GM12878 (cell line): ENCODE results near the gene KLHL18. TPM values are rescaled to one million over a fixed set of nuclear protein-coding genes. Genes with fewer than 3 reads are reported as not detected.

ENCODE experiments used
- ATAC-seq: fragments of 200-7000 bp; cut with Tn5 transposase; 3 replicates; pipeline ENCODE4 v1.9.1; 2020; ENCODE audit warnings: mild to moderate bottlenecking, moderate library complexity
- BruUV-seq: library from RNA; stranded (reverse); fragments of 400-500 nt; replicated peaks from 2 replicates; lab custom pipeline; 2021; lab: Mats Ljungman, UMichigan
- CTCF ChIA-PET: fragments of 300-600 bp; sonication (Branson Sonifier 250); formaldehyde crosslinking; extraction: SDS; loops from one replicate; lab custom pipeline; 2021; ENCODE audit warnings: inconsistent platforms; lab: Yijun Ruan, JAX
- POLR2A ChIA-PET: fragments of 350-600 bp; formaldehyde crosslinking; extraction: SDS; loops from one replicate; lab custom pipeline; 2021; ENCODE audit warnings: inconsistent platforms; lab: Charles Lee
- RAD21 ChIA-PET: fragments of 300-600 bp; sonication (Branson Sonifier 250); formaldehyde crosslinking; loops from one replicate; lab custom pipeline; 2023; ENCODE audit warnings: antibody characterized with exemption; ENCODE audit not compliant: unreplicated experiment; lab: Charles Lee
- SMC1A ChIA-PET: fragments of 300-600 bp; sonication (Branson Sonifier 250); formaldehyde crosslinking; loops from one replicate; lab custom pipeline; 2023; ENCODE audit not compliant: unreplicated experiment, uncharacterized antibody; lab: Charles Lee
- DNase-seq: peaks from one replicate; pipeline ENCODE4 v3.0.0-alpha.2; 2011; ENCODE audit warnings: low read depth, low spot score
- FAIRE-seq: peaks from 3 replicates; lab custom pipeline; 2011; peaks lifted over from hg19 to GRCh38; lab: Jason Lieb, UNC
- H2AFZ ChIP-seq: 2 replicates; pipeline ENCODE4 v1.6.0; 2011; ENCODE audit warnings: low read depth, low read length, control low read depth; ENCODE audit not compliant: control insufficient read depth
- H3K27ac ChIP-seq: 2 replicates; pipeline ENCODE4 v1.5.1; 2011; ENCODE audit warnings: control low read depth; ENCODE audit not compliant: control insufficient read depth, insufficient read depth
- H3K27me3 ChIP-seq, 2 experiments: replicated peaks in 1 of 2; 2 replicates each; pipeline versions ENCODE4 v1.6.0 to v1.6.1; 2011; ENCODE audit warnings: low read length in 1 of 2; ENCODE audit not compliant: control insufficient read depth in 2 of 2, insufficient read depth in 2 of 2
- H3K36me3 ChIP-seq, 2 experiments: 2 replicates each; pipeline ENCODE4 v1.5.1; 2011; ENCODE audit warnings: low read length in 1 of 2; ENCODE audit not compliant: control insufficient read depth in 2 of 2, insufficient read depth in 2 of 2
- H3K4me1 ChIP-seq: 2 replicates; pipeline ENCODE4 v1.6.1; 2011; ENCODE audit warnings: mild to moderate bottlenecking, low read length, moderate library complexity, mixed read lengths; ENCODE audit not compliant: control insufficient read depth, insufficient read depth
- H3K4me2 ChIP-seq: 2 replicates; pipeline ENCODE4 v1.6.0; 2011; ENCODE audit warnings: control low read depth; ENCODE audit not compliant: control insufficient read depth, insufficient read depth
- H3K4me3 ChIP-seq: fragments of 200-600 bp; sonication (generic); 2 replicates; pipeline ENCODE4 v1.5.1; 2016
- H3K79me2 ChIP-seq: 2 replicates; pipeline ENCODE4 v1.6.0; 2011; ENCODE audit warnings: low read length; ENCODE audit not compliant: control insufficient read depth, insufficient read depth
- H3K9ac ChIP-seq: 2 replicates; pipeline ENCODE4 v1.8.0; 2011; ENCODE audit warnings: low read length, control low read depth, mixed read lengths; ENCODE audit not compliant: control insufficient read depth, insufficient read depth
- H3K9me3 ChIP-seq: replicated peaks from 3 replicates; pipeline ENCODE4 v1.5.1; 2011; ENCODE audit warnings: mild to moderate bottlenecking, low read length; ENCODE audit not compliant: control insufficient read depth, insufficient read depth
- H4K20me1 ChIP-seq: 2 replicates; pipeline ENCODE4 v1.6.0; 2011; ENCODE audit not compliant: control insufficient read depth, insufficient read depth
- CBFB ChIP-seq: IDR thresholded peaks from 2 replicates; pipeline ENCODE4 v1.6.1; 2016; ENCODE audit warnings: antibody characterized with exemption, low read depth
- CBX3 ChIP-seq: fragments of 200-600 bp; sonication (generic); IDR thresholded peaks from 2 replicates; pipeline ENCODE4 v1.6.1; 2016; ENCODE audit warnings: low read depth, borderline replicate concordance
- HDGF ChIP-seq: fragments of 450-650 bp; IDR thresholded peaks from 2 replicates; pipeline ENCODE4 v1.6.1; 2016; ENCODE audit warnings: antibody characterized with exemption
- NRF1 ChIP-seq: conservative IDR thresholded peaks from 2 replicates; pipeline ENCODE4 v1.6.1; 2011; ENCODE audit warnings: mild to moderate bottlenecking, low read depth, low read length, improper control_type of control experiment
- STAT1 ChIP-seq: fragments of 450-650 bp; conservative IDR thresholded peaks from 2 replicates; pipeline ENCODE4 v1.6.1; 2014; ENCODE audit warnings: antibody characterized with exemption, mild to moderate bottlenecking
- WGBS: methylation state at CpG from one replicate; pipeline ENCODE4 v1.1.6; 2016; ENCODE audit warnings: low lambda C conversion rate; ENCODE audit not compliant: insufficient replicate concordance, insufficient coverage; ENCODE audit errors: missing lambda C conversion rate; 5-methylcytosine and 5-hydroxymethylcytosine counted together
- in situ Hi-C: fragments of 300-500 bp; cut with MboI; formaldehyde crosslinking; loops from 9 replicates; pipeline ENCODE4 v1.14.3; 2018; ENCODE audit warnings: mixed read lengths
- intact Hi-C: fragments of 100-400 bp; cut with micrococcal nuclease; formaldehyde crosslinking; loops from one replicate; pipeline ENCODE4 v1.14.2; 2022; ENCODE audit not compliant: unreplicated experiment
- polyA plus RNA-seq, 11 experiments: library from polyadenylated mRNA; depleted of rRNA in 4 of 11; unstranded in 6 of 11; stranded (reverse) in 5 of 11; fragments of >200 nt; fragmentation: Nextera tagmentation in 4 of 11; fragmentation: Illumina TruSeq in 1 of 11; extraction: Ambion mirVana in 4 of 11; extraction: Trizol in 1 of 11; gene quantifications; 1 replicate in 1 of 11; 2 replicates in 10 of 11; pipeline versions ENCODE4 v1.2.1 to v1.2.3, GENCODE V29; 2011 to 2016; ENCODE audit warnings: inconsistent platforms in 2 of 11, missing spikeins in 2 of 11, low read depth in 1 of 11
- total RNA-seq, 4 experiments: library from RNA; depleted of rRNA in 3 of 4; stranded (reverse); fragments of >200 nt in 3 of 4; fragmentation: Illumina TruSeq in 1 of 4; extraction: Trizol in 1 of 4; gene quantifications; 2 replicates each; pipeline versions ENCODE4 v1.2.1 to v1.2.3, GENCODE V29; 2013 to 2021

KLHL18 gene
- total and polyA plus RNA-seq, 10 of the 15 experiments (the other 5 are each of a cell fraction or from before 2014, with no cell fraction given) = 24.0 to 69.8 (median 51.7) TPM

DNA sequence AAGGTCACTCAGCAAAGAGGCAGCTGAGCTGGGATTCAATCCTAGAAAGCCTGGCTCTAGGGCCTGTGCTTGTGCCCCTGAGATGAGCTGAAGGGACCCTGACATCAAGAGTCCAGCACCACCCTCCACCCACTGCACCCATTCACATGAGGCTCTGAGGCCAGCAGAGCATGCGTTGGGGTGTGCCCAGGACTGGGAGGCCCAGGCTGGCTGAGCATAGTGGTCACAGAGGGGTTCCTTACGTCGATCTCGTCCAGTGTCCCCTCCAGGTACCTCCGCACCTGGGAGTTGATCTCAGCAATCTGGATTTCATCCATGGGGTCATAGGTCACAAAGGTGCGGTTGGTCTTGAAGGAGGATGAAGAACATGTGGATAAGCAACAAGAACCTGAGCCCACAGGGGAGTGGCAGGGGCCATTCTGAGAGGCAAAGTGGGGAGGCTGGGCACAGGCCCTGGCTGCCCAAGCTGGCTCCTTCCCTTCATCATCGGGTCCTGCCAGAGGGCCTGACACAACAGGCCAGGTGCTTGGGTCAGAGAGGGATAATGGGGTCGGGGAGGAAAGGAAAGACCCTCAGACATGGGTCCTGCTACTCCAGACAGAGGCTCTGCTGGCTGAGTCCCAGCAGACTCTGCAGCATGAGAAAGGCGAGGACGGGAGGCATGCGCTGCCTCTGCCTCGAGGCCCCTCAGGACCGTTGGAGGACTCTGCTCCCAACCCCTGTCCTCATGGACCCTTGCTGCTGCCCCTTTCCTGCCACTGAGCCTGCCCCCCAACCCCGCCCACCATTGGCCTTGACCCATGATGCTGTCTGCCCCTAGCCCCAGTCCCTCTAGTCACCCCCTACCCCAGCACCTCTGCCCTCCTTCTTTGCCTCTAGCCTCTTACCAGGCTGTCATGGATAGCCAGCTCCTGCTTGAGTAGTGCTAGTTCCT, 35.3 kb upstream of the KLHL18 start:
- no peak for ATAC-seq
- intact Hi-C loops (no loop called here), in situ Hi-C loops (no loop called here)
- no peak for FAIRE-seq
- BruUV-seq = no TSS peak
- no peaks in the 10 kb centered on the region for H3K9me3 ChIP-seq
- TF ChIP-seq CBFB (no peak), CBX3 (no peak), NRF1 (no peak), STAT1 (no peak), HDGF (no peak)
- H3K4me1 ChIP-seq = no peaks in the 10 kb centered on the region
- CTCF ChIA-PET = no interaction called here
- no peak for DNase-seq
- H3K79me2 ChIP-seq = no peaks in the 10 kb centered on the region
- SMC1A ChIA-PET = interaction anchor here (0.8 to 1.2 kb wide), 3 partner anchors 16 to 28 kb away, joined by 3 read pairs; no protein-coding TSS in a partner anchor
- no peak overlapping the region for H3K4me2 ChIP-seq
- H2AFZ ChIP-seq = no peak overlapping the region
- RAD21 ChIA-PET = no interaction called here
- no peaks in the 10 kb centered on the region for H3K36me3 ChIP-seq
- H3K27me3 ChIP-seq = no peaks in the 10 kb centered on the region
- H3K27ac ChIP-seq = no peak overlapping the region
- H3K4me3 ChIP-seq = no peak overlapping the region
- no peak overlapping the region for H3K9ac ChIP-seq
- POLR2A ChIA-PET = no interaction called here
- H4K20me1 ChIP-seq = no peaks in the 10 kb centered on the region
- WGBS = 69% methylated on average over 14 of the region's 14 CpGs
